ENCODE measurements around the gene SIAH3.

GRCh38 chr13:45811891-45812694 lies 39.5 kb downstream of the SIAH3 start:
- TF ChIP-seq PATZ1 (CRISPR knock-in tag; IDR thresholded peaks at IDR 0.05; ENCODE audit: borderline replicate concordance): no peak
- TF ChIP-seq ZFP3 (CRISPR knock-in tag; IDR thresholded peaks at IDR 0.05): no peak
- no peak for TF ChIP-seq ZNF8 (CRISPR knock-in tag; IDR thresholded peaks at IDR 0.05)
- TF ChIP-seq PPARA (CRISPR knock-in tag; IDR thresholded peaks at IDR 0.05; ENCODE audit: borderline replicate concordance): no peak
- TF ChIP-seq GLIS3 (CRISPR knock-in tag; IDR thresholded peaks at IDR 0.05): no peak
- TF ChIP-seq BACH2 (CRISPR knock-in tag; IDR thresholded peaks at IDR 0.05; ENCODE audit: borderline replicate concordance): no peak
- no peak for TF ChIP-seq ZNF70 (CRISPR knock-in tag; IDR thresholded peaks at IDR 0.05)
- TF ChIP-seq TCF4 (CRISPR knock-in tag; IDR thresholded peaks at IDR 0.05; ENCODE audit: borderline replicate concordance): no peak
- TF ChIP-seq POU6F1 (CRISPR knock-in tag; IDR thresholded peaks at IDR 0.05; ENCODE audit: borderline replicate concordance, low read depth): no peak
- no peak for TF ChIP-seq TOX (CRISPR knock-in tag; IDR thresholded peaks at IDR 0.05; ENCODE audit: borderline replicate concordance)
- TF ChIP-seq ZFP30 (CRISPR knock-in tag; IDR thresholded peaks at IDR 0.05): no peak
- no peak for TF ChIP-seq ZC3H10 (CRISPR knock-in tag; IDR thresholded peaks at IDR 0.05)
- no peak for TF ChIP-seq CSDC2 (CRISPR knock-in tag; IDR thresholded peaks at IDR 0.05)
- no peak for TF ChIP-seq ESRRG (CRISPR knock-in tag; IDR thresholded peaks at IDR 0.05)
